HT1080 (cell line): ENCODE measurements around the gene PKP2. TPM values are rescaled to one million over a fixed set of nuclear protein-coding genes. Genes with fewer than 3 reads are reported as not detected.
A peak's percentile ranks its signal among the peaks of the same experiment; 100 is the strongest.

Source experiments
- DNase-seq: peaks from one replicate; pipeline ENCODE4 v3.0.0-alpha.2; 2015; ENCODE audit warnings: low read depth
- polyA plus RNA-seq, 2 experiments: library from polyadenylated mRNA; depleted of rRNA; stranded (reverse); fragments of >200 nt; gene quantifications; 2 replicates each; pipeline ENCODE4 v1.2.3, GENCODE V29; 2015
- total RNA-seq: library from RNA; depleted of rRNA; stranded (reverse); fragments of >200 nt; shearing (Covaris generic); gene quantifications from 2 replicates; pipeline ENCODE4 v1.2.3, GENCODE V29; 2014; rRNA removed

Gene PKP2
- 3.4 and 4.6 TPM in 2 replicates for total RNA-seq
- polyA plus RNA-seq (2015; cell fraction: cytosol; rRNA removed) = 4.2 and 4.5 TPM in 2 replicates
- 3.9 and 4.4 TPM in 2 replicates for polyA plus RNA-seq (2015; cell fraction: nucleus; rRNA removed)

DNA sequence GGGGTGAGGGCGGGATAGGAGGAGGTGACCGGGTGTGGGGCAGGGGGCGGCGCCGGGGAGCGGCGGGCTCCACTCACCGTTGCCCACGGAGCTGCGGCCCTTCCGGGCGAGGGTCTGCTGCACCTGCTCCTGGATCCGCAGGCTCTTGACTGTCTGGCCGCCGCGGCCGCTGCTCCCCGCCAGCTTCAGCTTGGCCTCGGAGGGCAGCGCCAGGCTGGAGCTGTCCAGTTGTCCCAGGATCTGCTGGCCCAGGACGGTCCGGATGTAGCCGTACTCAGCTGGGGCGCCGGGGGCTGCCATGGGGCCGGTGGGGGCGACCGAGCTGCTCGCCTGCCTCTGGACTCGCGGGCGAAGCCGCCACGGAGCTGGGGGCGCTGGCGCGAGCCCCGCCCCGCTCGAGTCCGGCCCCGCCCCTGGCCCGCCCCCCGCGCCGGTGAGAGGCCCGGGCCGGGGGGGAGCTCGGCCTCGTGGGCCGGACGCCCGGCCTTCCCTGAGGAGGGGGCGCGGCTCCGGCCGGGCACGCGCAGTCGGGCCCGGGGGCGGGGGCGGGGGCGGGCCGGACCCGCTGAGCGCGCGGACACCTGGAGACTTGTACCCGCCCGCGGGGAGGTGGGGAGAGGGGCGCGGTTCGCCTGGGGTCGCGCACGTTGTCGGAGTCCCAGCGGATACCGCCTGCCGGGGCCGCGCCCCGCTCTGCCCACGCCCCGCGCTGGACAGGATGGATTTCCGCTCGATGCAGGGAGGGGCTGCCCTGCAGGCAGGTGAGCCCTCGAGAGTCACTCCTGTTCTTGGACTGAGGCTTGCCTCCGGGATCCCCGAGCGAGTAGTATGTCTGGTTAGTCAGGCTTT, at the start of gene PKP2:
Gene PKP2 (minus strand): TSS at position 346 of the 849 bp plus-strand sequence. CDS start 46 bp downstream, at position 300.
- peak; percentile 36 for DNase-seq

DNA sequence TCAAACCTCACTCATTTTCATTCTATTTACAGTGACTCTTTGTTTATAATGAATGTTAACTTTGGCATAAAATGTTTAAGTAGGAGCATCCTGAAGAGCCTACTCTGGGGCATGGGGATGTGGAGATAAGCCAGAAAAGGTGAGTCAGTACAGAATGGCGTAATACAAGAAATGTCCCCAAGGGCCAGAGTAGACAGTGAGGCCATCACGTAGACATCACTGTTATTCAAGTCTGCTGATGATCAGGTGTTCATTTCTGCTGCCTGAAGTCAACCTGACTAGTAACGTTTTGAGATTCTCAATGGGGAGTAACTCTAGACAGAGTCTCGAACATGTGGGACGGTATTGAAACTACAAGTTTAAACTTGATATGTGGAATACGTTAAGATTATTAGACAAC, 47.6 kb upstream of the PKP2 start:
- no peak for DNase-seq

DNA sequence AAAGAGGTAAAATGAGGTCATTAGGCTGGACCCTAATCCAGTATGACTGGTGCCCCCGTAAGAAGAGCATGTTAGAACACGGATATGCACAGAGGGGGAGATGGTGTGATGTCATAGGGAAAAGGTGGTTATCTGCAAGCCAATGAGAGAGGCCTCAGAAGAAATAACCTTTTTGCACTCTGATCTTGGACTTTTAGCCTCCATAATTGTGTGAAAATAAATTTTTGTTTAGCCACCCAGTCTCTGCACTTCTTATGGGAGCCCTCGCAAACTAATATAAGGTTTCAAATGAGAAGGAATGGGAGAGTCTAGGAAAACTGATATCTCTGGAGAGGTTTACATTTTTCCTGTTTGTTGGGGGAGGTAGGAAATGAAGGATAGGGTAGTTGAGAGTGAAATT, 43.2 kb upstream of the PKP2 start:
- DNase-seq = no peak

DNA sequence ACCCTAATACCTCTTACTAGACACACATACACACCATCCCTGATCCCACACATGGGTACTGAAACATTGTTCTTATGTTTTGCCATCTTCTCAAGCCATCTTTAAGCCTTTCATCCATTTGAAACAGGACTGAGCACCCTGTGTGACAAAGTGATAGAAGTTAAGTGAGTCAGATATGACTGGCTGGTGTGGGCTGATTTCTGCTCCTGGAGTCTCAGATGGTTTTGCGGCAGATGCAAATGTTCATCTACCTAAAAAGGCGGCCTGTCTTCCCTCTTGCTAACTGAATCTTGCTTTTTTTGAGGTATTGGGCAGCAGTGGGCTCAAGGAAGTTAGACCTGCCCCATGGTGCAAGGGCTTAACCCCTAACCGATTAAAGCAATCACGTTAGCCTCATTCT, 30.4 kb upstream of the PKP2 start:
- DNase-seq = no peak

DNA sequence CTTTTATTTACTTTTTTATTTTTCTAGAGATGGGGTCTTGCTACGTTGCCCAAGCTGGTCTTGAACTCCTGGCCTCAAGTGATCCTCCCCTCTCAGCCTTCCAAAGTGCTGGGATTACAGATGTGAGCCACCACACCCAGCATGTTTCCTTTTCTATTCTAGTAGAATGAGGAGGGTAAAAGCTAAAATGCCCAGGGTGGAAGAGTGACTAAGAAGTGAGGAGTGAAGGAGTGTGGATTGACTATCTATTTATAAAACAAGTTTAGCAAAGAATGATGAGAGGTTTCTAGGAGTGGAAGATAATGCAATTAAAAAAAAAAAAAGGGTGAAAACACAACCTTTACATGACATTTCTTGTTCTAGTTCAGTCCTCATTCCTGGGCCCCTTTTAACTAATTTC, 29.8 kb upstream of the PKP2 start:
- DNase-seq = no peak

DNA sequence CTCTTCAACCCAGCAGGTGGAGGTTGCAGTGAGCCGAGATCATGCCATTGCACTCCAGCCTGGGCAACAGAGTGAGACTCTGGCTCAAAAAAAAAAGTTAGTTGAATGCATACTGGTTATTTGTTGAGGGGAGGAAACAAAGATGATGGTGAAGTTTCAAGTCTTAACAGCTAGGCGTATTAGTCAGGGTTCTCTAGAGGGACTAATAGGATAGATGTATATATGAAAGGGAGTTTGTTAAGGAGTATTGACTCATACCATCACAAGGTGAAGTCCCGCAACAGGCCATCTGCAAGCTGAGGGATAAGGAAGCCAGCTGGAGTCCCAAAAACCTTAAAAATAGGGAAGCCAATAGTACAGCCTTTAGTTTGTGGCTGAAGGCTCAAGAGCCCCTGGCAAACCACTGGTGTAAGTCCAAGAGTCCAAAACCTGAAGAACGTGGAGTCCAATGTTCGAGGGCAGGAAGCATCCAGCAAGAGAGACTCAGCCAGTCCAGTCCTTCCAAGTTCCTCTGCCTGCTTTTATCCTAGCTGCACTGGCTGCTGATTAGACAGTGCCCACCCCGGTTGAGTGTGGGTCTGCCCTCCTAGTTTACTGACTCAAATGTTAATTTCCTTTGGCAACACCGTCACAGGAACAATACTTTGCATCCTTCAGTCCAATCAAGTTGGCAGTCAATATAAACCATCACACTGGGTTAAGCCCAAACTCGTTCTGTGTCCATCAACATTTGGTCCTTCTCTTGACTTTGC, 26.1 kb upstream of the PKP2 start:
- no peak for DNase-seq

DNA sequence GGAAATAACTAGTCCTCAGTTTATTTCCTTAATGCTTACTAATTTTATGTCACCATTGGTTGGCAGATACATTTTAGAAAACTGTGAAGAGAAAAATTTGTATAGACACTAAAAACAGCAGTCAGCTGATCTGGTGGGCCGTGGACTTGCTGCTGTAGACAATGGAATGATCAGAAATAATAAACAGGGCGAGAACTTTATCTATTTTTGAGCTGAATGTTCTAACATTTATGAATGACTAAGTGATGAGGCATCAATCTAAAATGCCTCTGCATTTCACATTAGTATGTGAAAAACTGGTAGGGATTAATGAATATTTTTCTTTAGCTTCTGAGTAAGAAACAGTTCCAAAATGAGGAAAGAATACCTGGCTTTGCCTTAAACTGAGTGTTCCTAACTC, 24.8 kb upstream of the PKP2 start:
- DNase-seq = peak; percentile 37

DNA sequence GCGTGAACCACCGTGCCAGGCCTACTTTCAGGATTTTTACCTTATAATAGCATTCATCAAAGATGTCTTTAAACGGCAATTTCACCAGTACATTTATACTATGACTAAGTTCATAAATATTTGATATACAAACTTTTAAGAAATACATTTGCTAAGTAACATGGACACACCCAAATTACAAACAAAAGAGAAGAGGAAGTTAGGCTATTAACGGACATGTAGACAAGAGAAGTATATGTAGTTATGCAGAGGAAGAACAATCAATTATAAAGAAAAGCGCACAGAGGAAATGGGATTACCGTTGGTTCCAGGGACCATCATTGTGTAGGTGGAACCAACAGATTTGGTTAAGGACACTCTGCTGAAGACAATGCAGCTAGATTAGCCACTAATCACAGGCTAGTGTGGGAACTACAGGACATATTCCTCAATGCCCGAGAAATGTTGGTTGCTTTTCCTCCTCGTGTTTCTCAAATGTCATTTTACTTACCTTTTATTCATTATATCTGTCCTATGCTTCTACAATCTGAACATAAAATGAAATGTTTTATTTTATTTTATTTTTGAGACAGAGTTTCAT, 24.0 kb upstream of the PKP2 start:
- DNase-seq = no peak

DNA sequence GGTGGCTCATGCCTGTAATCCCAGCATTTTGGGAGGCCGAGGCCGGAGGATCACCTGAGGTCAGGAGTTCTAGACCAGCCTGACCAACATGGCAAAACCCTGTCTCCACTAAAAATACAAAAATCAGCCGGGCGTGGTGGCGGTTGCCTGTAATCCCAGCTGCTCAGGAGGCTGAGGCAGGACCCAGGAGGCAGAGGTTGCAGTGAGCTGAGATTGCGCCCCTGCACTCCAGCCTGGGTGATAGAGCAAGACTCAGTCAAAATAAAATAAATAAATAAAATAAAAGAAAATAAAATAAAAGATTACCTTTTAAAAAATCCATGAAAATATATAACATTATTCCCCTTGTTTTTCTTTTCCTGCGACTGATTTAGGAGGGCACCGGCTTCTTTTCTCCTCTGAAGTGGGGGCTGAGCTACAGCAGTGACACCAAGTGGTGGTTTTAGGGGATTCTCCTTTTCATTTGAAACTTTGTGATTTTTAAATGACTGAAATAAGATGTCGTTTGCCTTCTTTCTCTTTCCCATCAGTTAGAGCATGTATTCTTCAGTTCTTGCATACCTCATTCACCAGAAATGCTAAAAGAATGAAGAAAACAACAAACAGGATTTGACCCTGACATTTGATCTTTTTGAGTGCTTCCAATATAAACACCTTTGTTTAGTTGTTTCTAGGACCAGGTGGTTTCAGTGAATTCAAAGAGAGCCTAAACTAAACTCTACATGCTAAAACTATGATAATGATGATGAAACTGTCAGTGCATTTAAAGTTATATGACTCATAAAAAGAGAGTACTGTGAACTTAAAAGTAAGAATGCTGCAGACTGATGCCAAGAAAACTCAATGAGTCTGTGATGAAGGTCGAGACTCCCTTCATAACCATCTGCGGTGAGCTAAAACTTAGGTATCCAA, 22.6 kb upstream of the PKP2 start:
- DNase-seq = peak; percentile 46

DNA sequence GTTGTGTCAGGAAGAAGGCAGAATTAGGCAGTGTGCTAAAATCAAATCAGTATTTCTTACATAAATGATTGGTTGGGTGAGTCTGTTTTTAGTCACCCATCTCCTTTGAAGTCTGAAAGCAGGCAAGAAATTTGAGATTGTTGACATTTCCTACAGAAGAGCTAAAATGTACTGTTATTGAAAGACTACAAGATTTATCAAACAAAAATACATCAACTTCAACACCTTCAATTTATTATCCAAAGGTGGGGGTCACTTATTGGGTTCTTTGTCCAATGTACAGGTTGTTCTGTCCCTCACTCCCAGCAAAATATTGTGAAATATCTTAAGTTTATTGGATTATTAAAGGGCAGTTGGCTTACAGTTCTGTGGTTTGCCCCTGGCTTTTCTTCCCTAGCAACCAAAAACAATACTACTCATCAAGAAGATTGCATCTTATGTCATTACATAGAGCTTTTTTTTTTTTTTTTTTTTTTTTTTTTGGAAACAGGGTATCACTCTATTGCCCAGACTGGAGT, 20.6 kb upstream of the PKP2 start:
- no peak for DNase-seq

DNA sequence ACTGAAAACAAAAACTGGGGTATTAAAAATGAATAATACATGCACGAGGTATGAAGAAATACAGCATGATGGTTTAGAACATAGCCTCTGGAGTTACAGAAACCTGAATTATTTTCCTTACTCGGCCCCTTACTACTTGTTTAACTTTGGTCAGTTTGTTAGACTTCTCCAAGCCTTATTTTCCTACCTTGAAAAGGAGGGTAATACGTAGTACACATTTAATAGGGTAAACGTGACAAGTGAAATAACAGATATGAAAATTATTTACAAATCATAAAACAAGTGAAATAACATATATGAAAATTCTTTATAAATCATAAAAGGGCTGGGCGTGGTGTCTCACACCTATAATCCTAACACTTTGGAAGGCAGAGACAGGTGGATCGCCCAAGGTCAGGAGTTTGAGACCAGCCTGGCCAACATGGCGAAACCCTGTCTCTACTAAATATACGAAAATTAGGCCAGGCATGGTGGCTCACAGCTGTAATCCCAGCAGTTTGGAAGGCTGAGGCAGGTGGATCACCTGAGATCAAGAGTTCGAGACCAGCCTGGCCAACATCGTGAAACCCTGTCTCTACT, 11.4 kb upstream of the PKP2 start:
- DNase-seq = no peak

DNA sequence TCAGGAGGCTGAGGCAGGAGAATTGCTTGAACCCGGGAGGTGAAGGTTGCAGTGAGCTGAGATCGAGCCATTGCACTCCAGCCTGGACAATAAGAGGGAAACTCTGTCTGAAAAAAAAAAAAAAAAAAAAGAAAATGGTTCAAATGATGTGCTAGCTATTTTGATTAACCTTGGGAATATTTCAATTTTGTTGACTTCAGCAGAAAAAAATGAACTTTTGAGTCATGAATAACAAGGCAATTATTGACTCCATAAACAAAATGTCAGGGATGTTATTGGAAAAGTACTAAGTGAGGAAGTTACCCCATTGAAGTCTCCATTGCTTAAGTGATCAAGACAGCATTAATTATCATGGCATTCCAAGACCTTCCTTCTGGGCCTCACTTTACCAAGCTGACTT, 10.6 kb upstream of the PKP2 start:
- DNase-seq = no peak

DNA sequence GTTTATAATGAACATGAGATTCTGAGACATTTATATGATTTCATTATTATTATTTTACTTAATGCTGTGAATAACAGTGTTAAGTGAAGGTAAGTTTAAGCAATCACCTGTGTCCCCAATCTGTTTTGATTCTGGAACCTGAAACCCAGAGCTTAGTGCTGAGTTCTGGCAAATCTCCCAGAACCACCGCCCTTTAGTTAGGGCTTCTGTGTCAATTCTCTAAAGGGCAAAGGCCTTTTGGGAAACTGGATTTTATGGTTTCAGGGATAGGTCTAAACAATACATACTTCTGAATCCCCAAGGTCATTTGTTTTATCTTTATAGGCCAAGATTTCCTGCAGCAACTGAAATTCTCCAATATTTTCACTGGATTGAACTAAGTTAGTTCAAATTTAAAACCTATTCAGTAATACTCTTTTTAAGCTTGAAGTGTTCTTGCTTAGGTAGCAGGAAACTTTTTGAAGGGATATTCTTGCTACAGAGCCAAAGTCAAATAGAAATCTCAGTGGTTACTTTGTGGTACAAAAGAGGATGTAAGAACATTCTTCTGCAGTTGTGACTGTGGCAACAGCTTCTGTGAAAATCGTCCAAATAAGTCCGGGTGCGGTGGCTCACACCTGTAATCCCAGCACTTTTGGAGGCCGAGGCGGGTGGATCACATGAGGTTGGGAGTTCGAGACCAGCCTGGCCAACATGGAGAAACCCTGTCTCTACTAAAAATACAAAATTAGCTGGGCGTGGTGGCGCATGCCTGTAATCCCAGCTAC, 10.0 kb upstream of the PKP2 start:
- DNase-seq = no peak

DNA sequence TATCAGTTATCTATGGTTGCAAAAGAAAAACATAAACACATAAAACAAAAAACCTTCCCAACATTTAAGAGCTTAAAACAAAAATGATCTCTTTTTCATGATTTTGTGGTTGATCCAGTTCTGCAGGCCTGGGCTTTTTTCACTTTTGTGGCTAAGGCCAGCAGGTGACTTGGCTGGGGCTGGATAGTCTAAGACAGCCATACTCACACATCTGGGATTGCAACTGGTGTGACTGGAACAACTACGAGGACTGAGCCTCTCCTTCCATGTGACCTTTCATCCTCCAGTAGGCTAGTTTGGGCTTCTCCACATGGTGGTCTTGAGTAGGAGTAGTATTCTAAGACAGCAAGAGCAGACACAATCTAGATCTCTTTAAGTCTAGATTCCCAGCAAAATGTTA, 7.2 kb upstream of the PKP2 start:
- DNase-seq = no peak

DNA sequence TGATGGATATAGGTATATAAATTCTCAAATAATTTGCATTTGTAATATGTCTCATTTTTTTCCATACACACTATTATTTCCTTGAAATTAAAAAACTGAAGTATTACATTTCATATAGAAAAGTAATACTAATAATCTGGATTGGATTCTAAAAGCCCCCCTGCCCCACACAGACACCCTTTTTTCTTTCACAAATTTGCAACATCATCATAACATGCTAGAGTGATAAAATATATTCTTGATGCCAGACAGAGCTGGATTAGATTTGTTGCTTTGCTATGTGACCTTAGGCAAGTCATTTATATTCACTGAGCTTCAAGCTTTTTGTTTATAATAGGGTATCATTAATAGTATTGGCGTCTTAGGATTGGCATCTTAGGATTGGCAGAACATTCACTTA, 6.7 kb upstream of the PKP2 start:
- DNase-seq = no peak

DNA sequence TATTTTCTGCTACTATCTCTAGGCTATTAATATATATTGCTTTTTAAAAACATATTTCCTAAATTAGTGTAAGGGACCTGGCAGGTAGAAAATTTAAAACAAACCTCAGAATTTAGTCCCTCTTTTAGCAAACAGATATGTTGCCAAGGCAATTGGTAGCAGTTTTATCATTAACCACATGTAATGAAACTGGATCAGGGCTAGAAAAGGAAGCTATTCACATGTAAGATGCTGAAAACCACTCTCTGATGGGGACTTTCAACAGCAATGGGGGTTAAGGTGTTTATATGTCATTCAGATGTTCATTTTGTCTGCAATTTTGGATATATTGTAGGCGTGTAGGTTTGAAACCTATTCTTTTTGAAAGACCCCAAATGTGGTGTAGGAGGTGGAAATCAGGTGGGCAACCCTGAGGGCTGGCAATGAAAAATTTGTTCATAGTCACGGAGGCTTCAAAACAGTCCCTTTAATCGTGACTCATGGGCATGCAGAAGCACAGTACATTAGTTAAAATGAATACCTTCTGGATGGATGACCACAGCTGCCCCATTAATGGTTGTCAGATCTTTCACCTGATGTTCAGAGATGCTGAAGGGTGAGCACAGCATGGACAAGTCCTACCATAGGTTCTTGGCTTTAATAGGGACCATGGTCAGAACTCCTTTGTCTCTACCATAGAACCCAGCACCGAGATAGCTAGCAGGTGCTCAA, 5.9 kb upstream of the PKP2 start:
- no peak for DNase-seq

DNA sequence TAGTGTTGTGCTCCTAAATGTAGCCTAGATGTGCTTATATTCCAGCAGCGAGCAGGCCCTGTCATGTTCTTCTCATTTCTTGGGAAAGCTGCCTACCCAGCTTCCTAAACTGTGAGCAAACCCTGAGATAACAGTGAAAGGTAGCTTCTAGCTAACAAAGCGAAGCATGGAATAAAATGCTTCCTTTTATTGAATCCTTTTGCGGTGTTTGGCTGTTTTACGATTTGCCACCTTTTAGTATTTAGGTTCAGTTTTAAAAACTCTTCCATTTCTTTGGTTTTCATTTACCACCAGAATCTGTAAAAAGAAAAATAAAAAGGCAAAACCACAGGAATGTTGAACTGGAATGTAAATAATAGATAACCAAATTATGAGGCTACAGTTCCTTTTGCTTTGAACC, 5.0 kb upstream of the PKP2 start:
- no peak for DNase-seq

DNA sequence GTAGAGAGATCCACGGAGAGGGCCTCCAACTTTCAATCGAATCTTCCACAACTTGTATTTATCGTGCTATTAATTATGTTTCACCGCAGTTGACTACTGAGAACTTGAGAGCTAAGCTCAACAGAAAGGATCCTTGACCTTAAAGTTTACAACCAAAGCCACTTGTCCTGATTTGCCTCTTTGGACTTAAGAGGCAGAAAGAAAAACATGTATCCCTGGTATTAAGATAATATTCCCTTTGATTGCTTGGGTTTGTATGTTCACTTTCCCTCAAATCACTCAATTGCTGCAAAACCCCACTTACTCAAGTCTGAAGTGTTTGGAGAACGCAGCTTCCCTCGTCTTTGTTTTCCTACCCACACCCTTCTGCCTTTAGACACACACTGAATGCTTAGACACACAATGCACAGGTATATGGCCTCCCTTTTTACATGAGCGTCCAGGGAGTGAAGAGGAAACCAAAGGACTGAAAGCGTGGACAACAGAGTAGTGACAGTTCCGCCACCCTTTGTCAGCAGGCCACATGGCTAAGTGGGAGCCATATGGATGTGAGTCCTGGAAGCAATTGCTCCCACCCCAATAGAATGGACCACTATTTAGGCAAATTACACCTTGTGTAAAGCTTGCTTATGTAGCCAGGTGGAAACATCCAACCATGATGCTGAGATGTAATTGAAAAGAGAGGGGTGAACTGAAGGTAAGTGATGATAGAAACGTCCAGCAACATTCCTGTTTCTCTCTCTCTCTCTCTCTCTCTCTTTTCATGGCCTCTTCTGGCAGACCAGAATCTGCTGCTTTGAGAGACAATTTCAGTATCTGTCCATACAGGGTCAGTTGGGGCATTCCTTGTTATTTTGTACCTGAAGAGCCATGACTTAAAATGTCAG, 1.4 kb upstream of the PKP2 start:
- DNase-seq = no peak
